Loucy (cell line): Measurements from ENCODE around the gene TRPM3.

Experiments used
- CTCF ChIP-seq: fragments of 200-600 bp; sonication (generic); conservative IDR thresholded peaks from 2 replicates; pipeline ENCODE4 v1.5.1; 2014; ENCODE audit warnings: mild to moderate bottlenecking, antibody characterized with exemption, low read length
- EZH2phosphoT487 ChIP-seq: fragments of 200-600 bp; IDR thresholded peaks from 2 replicates; pipeline ENCODE4 v1.6.1; 2018; ENCODE audit warnings: antibody characterized with exemption, mild to moderate bottlenecking, moderate library complexity, borderline replicate concordance

GRCh38 chr9:70947086-70947485, 174.3 kb downstream of the TRPM3 start:
- no peak for TF ChIP-seq CTCF
- no peak for TF ChIP-seq EZH2phosphoT487
